ENCODE results near the gene TREH.

TREH gene

GRCh38 chr11:118629761-118630661 is 49.4 kb downstream of the TREH start:
- DNase-seq (ENCODE audit: low read depth, low spot score): no peak

- DNase-seq (ENCODE audit: low read depth, low spot score): no peak
Observed at GRCh38 chr11:118628861-118629549, 50.4 kb downstream of the TREH start.

DNA sequence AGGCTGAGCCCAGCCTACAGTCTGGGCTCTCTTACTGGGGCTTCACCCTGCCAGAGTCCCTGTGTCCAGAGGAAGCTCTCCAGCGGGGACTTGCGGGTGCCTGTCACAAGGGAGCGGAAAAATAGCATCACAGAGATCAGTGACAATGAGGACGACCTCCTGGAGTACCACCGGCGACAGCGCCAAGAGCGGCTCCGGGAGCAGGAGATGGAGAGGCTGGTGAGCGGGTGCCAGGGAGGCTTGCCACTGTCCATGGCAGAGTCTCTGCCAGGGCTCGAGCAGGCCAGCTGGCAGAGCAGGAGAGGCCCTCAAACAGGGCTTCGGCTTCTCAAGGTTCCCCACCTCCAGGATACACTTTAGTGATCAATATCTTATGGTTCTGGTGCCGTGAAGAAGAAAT is 51.0 kb downstream of the TREH start:
- no peak for DNase-seq (ENCODE audit: low read depth, low spot score)

- DNase-seq (ENCODE audit: low read depth, low spot score): no peak
Observed at GRCh38 chr11:118628031-118628430, 51.4 kb downstream of the TREH start.

DNA sequence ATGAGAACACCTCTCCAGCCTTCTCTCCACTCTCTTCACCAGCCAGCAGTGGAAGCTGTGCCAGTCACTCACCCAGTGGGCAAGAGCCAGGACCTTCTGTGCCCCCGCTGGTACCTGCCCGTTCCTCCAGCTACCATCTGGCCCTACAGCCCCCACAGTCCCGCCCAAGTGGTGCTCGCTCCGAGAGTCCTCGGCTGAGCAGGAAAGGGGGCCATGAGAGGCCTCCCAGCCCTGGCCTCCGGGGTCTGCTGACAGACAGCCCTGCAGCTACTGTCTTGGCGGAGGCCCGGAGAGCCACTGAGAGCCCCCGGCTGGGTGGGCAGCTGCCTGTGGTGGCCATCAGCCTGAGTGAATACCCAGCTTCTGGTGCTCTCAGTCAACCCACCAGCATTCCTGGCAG is 51.9 kb downstream of the TREH start:
- DNase-seq (ENCODE audit: low read depth, low spot score): no peak

DNA sequence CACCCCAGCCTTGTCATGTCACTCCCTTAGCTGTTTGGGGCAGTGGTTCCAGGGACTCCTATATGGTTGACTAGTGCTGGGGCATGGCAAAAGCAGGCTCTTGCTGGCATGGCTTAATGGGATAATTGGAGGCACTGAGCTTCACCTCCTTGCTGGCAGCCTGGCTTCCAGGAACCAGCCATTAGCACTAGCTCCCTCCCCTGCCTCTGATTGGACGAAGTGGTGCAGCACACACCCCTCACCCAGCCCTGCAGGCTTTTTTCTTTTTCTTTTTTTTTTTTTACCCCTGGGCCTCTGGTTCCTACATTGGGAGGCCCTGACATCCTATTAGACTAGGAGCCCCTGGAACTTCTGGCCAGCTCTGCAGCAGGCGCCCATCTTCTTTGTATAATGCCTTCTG is 53.5 kb downstream of the TREH start:
- no peak for DNase-seq (ENCODE audit: low read depth, low spot score)

DNA sequence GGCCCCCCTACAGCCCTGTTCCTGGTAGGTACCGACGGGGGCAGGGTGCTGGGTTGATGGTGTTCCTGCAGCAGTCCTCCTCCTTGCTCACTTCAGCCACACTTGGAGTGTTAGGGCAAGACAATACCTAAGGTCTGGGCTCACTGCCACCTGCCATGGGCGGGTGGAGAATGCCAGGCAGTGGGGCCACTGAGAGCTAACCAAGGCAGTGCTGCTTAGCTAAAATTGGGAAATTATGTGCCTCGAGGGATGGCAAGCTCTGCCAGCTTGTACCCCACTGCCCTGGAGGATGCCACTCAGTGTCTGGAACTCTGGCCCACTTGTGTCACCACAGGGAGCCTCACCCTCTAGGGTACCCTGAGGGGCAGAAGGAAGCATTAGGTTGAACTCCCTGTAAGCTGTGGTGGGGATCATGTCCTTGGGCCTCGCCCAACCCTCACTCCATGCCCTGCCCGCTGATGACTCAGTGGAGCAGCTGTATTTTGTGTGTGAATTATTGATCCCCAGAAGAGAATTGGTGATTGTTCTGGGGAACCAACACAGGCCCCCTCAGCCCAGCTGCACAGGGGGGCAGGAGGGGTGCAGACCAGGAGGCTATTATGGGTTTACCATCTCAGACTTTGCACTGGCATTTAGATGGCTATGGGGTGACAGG is 54.3 kb downstream of the TREH start:
- DNase-seq (ENCODE audit: low read depth, low spot score): no peak

- DNase-seq (ENCODE audit: low read depth, low spot score): no peak
Observed at GRCh38 chr11:118623269-118623655, 56.2 kb downstream of the TREH start.

DNA sequence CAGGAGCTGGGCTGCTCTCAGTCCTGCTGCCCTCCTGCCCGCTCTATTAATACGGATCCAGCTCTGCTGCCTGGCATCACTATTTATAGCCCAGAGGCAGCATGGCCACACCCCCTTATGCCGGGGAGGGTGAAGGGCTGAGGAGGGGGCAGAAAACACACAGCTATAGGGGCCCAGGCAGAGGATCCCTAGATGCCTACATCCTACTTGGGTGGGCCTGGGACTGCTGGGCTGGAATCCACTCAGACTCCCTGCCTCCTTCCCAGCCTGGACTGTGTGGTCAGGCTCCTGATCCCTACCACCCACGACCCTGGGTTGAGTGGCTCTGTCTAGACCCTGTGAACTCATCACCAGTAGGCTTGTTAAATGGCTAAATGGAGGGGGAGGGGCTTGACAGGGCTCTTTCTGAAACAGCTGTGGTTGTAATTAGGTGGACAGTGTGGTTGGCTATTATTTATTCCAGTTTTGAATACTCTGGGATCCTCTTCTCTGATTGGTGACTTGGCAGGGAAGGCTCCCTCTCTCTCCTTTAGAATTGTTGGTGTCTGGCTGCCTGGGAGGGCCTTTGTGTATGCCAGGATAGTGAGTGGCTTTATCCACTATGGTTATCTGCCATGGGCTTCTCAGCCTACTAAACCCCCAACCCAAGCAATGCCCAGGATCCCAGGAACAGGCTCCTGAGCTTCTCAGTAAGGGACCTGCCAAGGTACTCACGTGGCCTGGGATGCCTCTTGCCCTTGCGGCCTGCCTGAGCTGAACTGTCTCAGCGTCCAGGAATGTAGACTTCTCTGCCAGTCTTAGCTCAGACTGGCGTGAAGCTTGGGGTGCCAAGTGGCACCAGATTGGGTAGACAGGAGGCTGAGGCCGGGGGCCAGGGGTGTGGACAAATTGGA is 56.8 kb downstream of the TREH start:
- no peak for DNase-seq (ENCODE audit: low read depth, low spot score)

DNA sequence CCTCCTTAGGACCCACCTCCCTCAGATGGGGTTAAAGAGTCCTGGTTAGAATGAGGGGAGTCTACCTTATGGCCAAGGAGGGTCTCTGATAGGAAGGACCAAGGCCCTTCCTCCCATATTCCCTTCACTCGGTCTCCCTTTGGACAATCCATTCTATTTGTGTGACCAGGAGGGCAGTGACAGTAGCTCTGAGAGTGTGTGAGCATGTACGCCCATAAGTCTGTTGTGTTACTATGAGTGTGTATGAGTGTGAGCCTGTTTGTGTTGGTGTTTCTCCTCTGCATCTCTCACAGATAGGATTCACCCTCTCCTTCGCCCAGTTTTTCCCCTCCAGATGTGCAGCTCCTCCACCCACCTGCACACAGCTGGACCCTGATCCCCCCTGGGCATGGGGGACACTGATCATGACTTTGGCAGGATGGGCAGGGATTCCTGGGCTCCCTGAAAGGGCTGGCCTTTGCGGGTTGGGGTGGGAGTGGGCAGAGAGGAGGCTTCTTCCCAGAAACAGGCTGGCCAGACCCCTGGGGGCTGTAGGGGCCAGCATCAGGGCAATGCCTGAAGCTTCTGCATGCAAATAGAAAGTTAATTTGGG is 57.6 kb downstream of the TREH start:
- DNase-seq (ENCODE audit: low read depth, low spot score): no peak

- DNase-seq (ENCODE audit: low read depth, low spot score): no peak
Observed at GRCh38 chr11:118621071-118621783, 58.2 kb downstream of the TREH start.

GRCh38 chr11:118620529-118621070 is 58.9 kb downstream of the TREH start:
- DNase-seq (ENCODE audit: low read depth, low spot score): no peak

DNA sequence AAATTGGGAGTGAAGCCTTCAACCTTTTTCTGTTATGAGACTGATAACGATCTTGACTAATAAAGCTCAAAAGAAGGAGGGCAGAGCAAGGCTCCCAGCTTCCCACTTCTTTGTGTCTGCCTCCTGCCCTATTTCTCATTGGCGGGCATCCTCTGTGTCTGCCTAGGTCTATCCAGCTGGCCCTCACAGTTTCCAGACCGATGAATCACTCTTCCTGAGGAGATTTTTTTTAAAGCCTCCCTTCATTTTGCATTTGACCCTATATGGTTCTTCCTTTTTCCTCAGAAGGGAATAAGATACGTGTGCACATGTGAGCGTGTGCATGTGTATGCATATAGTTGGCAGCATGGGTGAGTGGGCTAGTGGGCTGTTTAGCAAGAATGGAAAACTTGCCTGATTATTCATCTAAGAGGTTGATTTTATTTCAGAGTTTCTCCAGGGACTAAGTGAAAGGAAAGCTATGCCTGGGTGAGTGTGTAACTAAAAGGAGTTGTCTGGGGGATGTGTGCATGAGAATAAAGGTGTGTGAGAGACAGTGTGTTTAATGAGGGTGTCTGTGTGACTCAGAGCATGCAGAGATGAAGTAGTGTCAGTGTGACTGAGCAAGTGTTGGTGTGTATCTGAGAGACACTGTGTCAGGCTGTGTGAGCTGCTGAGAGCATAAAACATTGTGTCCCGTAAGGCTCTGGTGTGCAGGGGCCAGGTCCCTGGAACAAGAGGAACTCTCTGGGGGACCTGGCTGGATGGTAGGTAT is 59.8 kb downstream of the TREH start:
- no peak for DNase-seq (ENCODE audit: low read depth, low spot score)

GRCh38 chr11:118618991-118619375 is 60.5 kb downstream of the TREH start:
- no peak for DNase-seq (ENCODE audit: low read depth, low spot score)

- DNase-seq (ENCODE audit: low read depth, low spot score): no peak
Observed at GRCh38 chr11:118618115-118618990, 61.1 kb downstream of the TREH start.

DNA sequence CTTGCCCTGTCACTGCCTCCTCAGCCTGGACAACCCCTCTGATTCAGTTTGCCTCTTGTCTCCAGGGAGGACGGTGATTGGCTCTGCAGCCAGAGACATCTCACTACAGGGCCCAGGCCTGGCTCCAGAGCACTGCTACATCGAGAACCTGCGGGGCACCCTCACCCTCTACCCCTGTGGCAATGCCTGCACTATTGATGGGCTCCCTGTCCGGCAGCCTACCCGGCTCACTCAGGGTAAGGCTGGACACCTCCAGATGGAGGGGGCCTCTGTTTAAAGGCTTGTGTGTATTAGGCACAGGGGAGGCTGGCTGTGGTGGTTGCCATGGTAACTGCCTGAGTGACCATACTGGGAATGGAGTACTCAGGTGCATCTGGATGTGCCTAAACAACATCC is 63.5 kb downstream of the TREH start:
- no peak for DNase-seq (ENCODE audit: low read depth, low spot score)

GRCh38 chr11:118615282-118615975 is 64.0 kb downstream of the TREH start:
- no peak for DNase-seq (ENCODE audit: low read depth, low spot score)

- DNase-seq (ENCODE audit: low read depth, low spot score): no peak
Observed at GRCh38 chr11:118614511-118614910, 64.9 kb downstream of the TREH start.

All from activated CD4-positive, CD25-positive, alpha-beta regulatory T cell treated with anti-CD3 and anti-CD28 coated beads, Interleukin-2, amount 50 U/mL, for 16 hours (primary cell).